ENCODE measurements around the gene LILRA1.
"Not testable (repeated sequence)": the region's sequence is repeated elsewhere in the genome, so short reads cannot be mapped to it uniquely, and the experiment has no call there.

Gene LILRA1

GRCh38 chr19:54609356-54609791, 15.9 kb downstream of the LILRA1 start:
- H3K4me3 ChIP-seq (ENCODE audit: low read length): no peak overlapping the region
- no peak overlapping the region for H3K27ac ChIP-seq (ENCODE audit: low read length)
- H3K4me1 ChIP-seq (ENCODE audit: insufficient read depth, low read length): no peaks in the 10 kb centered on the region
- H3K36me3 ChIP-seq (ENCODE audit: insufficient read depth, low read depth, low read length): no peaks in the 10 kb centered on the region
- H3K27me3 ChIP-seq (ENCODE audit: insufficient read depth, low read length): no peaks in the 10 kb centered on the region
- no peak overlapping the region for H3K9ac ChIP-seq (ENCODE audit: low read depth, low read length)
- H3K9me3 ChIP-seq (ENCODE audit: insufficient read depth, low read depth, low read length): peaks cover 95% of the 10 kb centered on the region

- no peak overlapping the region for H3K9ac ChIP-seq (ENCODE audit: low read depth, low read length)
- H3K27ac ChIP-seq (ENCODE audit: low read length): no peak overlapping the region
- no peaks in the 10 kb centered on the region for H3K36me3 ChIP-seq (ENCODE audit: insufficient read depth, low read depth, low read length)
- no peaks in the 10 kb centered on the region for H3K27me3 ChIP-seq (ENCODE audit: insufficient read depth, low read length)
- H3K4me1 ChIP-seq (ENCODE audit: insufficient read depth, low read length): no peaks in the 10 kb centered on the region
- H3K9me3 ChIP-seq (ENCODE audit: insufficient read depth, low read depth, low read length): peaks cover 90% of the 10 kb centered on the region
- no peak overlapping the region for H3K4me3 ChIP-seq (ENCODE audit: low read length)
These were observed 19.0 kb downstream of the LILRA1 start for GRCh38 chr19:54612428-54612827.

- no peak overlapping the region for H3K27ac ChIP-seq (ENCODE audit: low read length)
These were observed 21.3 kb downstream of the LILRA1 start for GRCh38 chr19:54614726-54615125.

GRCh38 chr19:54616057-54616456, 22.6 kb downstream of the LILRA1 start:
- Histone ChIP-seq H3K9ac (ENCODE audit: low read depth, low read length) (no peak overlapping the region), H3K36me3 (ENCODE audit: insufficient read depth, low read depth, low read length) (no peaks in the 10 kb centered on the region), H3K4me3 (ENCODE audit: low read length) (no peak overlapping the region), H3K27me3 (ENCODE audit: insufficient read depth, low read length) (no peaks in the 10 kb centered on the region), H3K27ac (ENCODE audit: low read length) (no peak overlapping the region), H3K9me3 (ENCODE audit: insufficient read depth, low read depth, low read length) (peaks cover 74% of the 10 kb centered on the region), H3K4me1 (ENCODE audit: insufficient read depth, low read length) (no peaks in the 10 kb centered on the region)

More at GRCh38 chr19:54614726-54615125, 21.3 kb downstream of the LILRA1 start:
- H3K9me3 ChIP-seq (ENCODE audit: insufficient read depth, low read depth, low read length): peaks cover 77% of the 10 kb centered on the region
- no peaks in the 10 kb centered on the region for H3K36me3 ChIP-seq (ENCODE audit: insufficient read depth, low read depth, low read length)
- no peaks in the 10 kb centered on the region for H3K27me3 ChIP-seq (ENCODE audit: insufficient read depth, low read length)
- no peaks in the 10 kb centered on the region for H3K4me1 ChIP-seq (ENCODE audit: insufficient read depth, low read length)
- H3K9ac ChIP-seq (ENCODE audit: low read depth, low read length): no peak overlapping the region
- H3K4me3 ChIP-seq (ENCODE audit: low read length): no peak overlapping the region

- Histone ChIP-seq H3K36me3 (ENCODE audit: insufficient read depth, low read depth, low read length) (no peaks in the 10 kb centered on the region), H3K4me1 (ENCODE audit: insufficient read depth, low read length) (no peaks in the 10 kb centered on the region), H3K4me3 (ENCODE audit: low read length) (no peak overlapping the region), H3K9ac (ENCODE audit: low read depth, low read length) (no peak overlapping the region), H3K27ac (ENCODE audit: low read length) (no peak overlapping the region), H3K9me3 (ENCODE audit: insufficient read depth, low read depth, low read length) (peaks cover 75% of the 10 kb centered on the region), H3K27me3 (ENCODE audit: insufficient read depth, low read length) (no peaks in the 10 kb centered on the region)
These were observed 23.6 kb downstream of the LILRA1 start for GRCh38 chr19:54616821-54617560.

GRCh38 chr19:54620464-54620863, 27.0 kb downstream of the LILRA1 start:
- Histone ChIP-seq H3K9me3 (ENCODE audit: insufficient read depth, low read depth, low read length) (peaks cover 70% of the 10 kb centered on the region), H3K9ac (ENCODE audit: low read depth, low read length) (no peak overlapping the region)

GRCh38 chr19:54622431-54622830, 29.0 kb downstream of the LILRA1 start:
- H3K27ac ChIP-seq (ENCODE audit: low read length): no peak overlapping the region
- H3K4me1 ChIP-seq (ENCODE audit: insufficient read depth, low read length): no peaks in the 10 kb centered on the region
- H3K9me3 ChIP-seq (ENCODE audit: insufficient read depth, low read depth, low read length): peaks cover 73% of the 10 kb centered on the region
- H3K27me3 ChIP-seq (ENCODE audit: insufficient read depth, low read length): no peaks in the 10 kb centered on the region
- H3K9ac ChIP-seq (ENCODE audit: low read depth, low read length): no peak overlapping the region
- H3K36me3 ChIP-seq (ENCODE audit: insufficient read depth, low read depth, low read length): no peaks in the 10 kb centered on the region
- no peak overlapping the region for H3K4me3 ChIP-seq (ENCODE audit: low read length)

More at GRCh38 chr19:54620464-54620863, 27.0 kb downstream of the LILRA1 start:
- Histone ChIP-seq H3K27me3 (ENCODE audit: insufficient read depth, low read length) (no peaks in the 10 kb centered on the region), H3K4me3 (ENCODE audit: low read length) (no peak overlapping the region), H3K4me1 (ENCODE audit: insufficient read depth, low read length) (no peaks in the 10 kb centered on the region), H3K36me3 (ENCODE audit: insufficient read depth, low read depth, low read length) (no peaks in the 10 kb centered on the region), H3K27ac (ENCODE audit: low read length) (no peak overlapping the region)

GRCh38 chr19:54624234-54624633, 30.8 kb downstream of the LILRA1 start:
- not testable (repeated sequence) for H3K4me1 ChIP-seq (ENCODE audit: insufficient read depth, low read length); H3K36me3 ChIP-seq (ENCODE audit: insufficient read depth, low read depth, low read length); H3K4me3 ChIP-seq (ENCODE audit: low read length); H3K27ac ChIP-seq (ENCODE audit: low read length); H3K9ac ChIP-seq (ENCODE audit: low read depth, low read length); H3K27me3 ChIP-seq (ENCODE audit: insufficient read depth, low read length)
- H3K9me3 ChIP-seq (ENCODE audit: insufficient read depth, low read depth, low read length): peaks cover 81% of the 10 kb centered on the region

- H3K27me3 ChIP-seq (ENCODE audit: insufficient read depth, low read length); H3K27ac ChIP-seq (ENCODE audit: low read length); H3K4me3 ChIP-seq (ENCODE audit: low read length); H3K4me1 ChIP-seq (ENCODE audit: insufficient read depth, low read length); H3K9ac ChIP-seq (ENCODE audit: low read depth, low read length); H3K36me3 ChIP-seq (ENCODE audit: insufficient read depth, low read depth, low read length): not testable (repeated sequence)
- peaks cover 86% of the 10 kb centered on the region for H3K9me3 ChIP-seq (ENCODE audit: insufficient read depth, low read depth, low read length)
These were observed 31.7 kb downstream of the LILRA1 start for GRCh38 chr19:54624934-54625730.

GRCh38 chr19:54626757-54627156, 33.3 kb downstream of the LILRA1 start:
- Histone ChIP-seq H3K4me3 (ENCODE audit: low read length) (no peak overlapping the region), H3K9me3 (ENCODE audit: insufficient read depth, low read depth, low read length) (peaks cover 84% of the 10 kb centered on the region)

GRCh38 chr19:54627912-54628311, 34.5 kb downstream of the LILRA1 start:
- not testable (repeated sequence) for H3K27me3 ChIP-seq (ENCODE audit: insufficient read depth, low read length); H3K27ac ChIP-seq (ENCODE audit: low read length); H3K36me3 ChIP-seq (ENCODE audit: insufficient read depth, low read depth, low read length); H3K4me3 ChIP-seq (ENCODE audit: low read length); H3K4me1 ChIP-seq (ENCODE audit: insufficient read depth, low read length); H3K9ac ChIP-seq (ENCODE audit: low read depth, low read length)
- peaks cover 82% of the 10 kb centered on the region for H3K9me3 ChIP-seq (ENCODE audit: insufficient read depth, low read depth, low read length)

More at GRCh38 chr19:54626757-54627156, 33.3 kb downstream of the LILRA1 start:
- no peaks in the 10 kb centered on the region for H3K4me1 ChIP-seq (ENCODE audit: insufficient read depth, low read length)
- no peak overlapping the region for H3K27ac ChIP-seq (ENCODE audit: low read length)
- no peak overlapping the region for H3K9ac ChIP-seq (ENCODE audit: low read depth, low read length)
- H3K36me3 ChIP-seq (ENCODE audit: insufficient read depth, low read depth, low read length): no peaks in the 10 kb centered on the region
- no peaks in the 10 kb centered on the region for H3K27me3 ChIP-seq (ENCODE audit: insufficient read depth, low read length)

- H3K4me1 ChIP-seq (ENCODE audit: insufficient read depth, low read length); H3K4me3 ChIP-seq (ENCODE audit: low read length): not testable (repeated sequence)
These were observed 36.8 kb downstream of the LILRA1 start, which contains the start of gene LILRB1 for GRCh38 chr19:54630262-54630661. TSS of gene LILRB1 (plus strand) at chr19:54630484. CDS start at chr19:54631074, 590 bp downstream.

More at GRCh38 chr19:54630262-54630661, 36.8 kb downstream of the LILRA1 start, which contains the start of gene LILRB1:
- not testable (repeated sequence) for H3K27me3 ChIP-seq (ENCODE audit: insufficient read depth, low read length); H3K36me3 ChIP-seq (ENCODE audit: insufficient read depth, low read depth, low read length); H3K9ac ChIP-seq (ENCODE audit: low read depth, low read length); H3K27ac ChIP-seq (ENCODE audit: low read length)
- H3K9me3 ChIP-seq (ENCODE audit: insufficient read depth, low read depth, low read length): peaks cover 74% of the 10 kb centered on the region

All from iPS-20b (cell line).